Measurements from ENCODE around the gene ORAI1.

DNA sequence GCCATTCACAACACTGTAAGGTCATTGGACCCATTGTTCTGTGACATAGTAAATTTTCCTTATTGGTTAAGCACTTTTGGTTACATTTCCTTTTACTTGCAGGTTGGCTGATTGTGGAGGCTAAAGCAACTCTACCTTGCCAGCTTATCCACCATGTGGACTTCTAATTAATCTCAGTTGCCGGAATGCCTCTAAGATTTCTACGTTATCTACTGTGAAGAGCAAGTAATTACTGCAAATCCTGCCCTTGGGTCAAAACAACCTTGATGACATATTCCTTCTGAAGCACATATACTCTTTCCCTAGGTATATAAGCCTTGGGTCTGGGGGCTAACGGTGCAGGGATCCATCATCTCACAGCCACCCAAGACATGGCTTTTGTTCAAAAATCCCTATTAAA, 62.6 kb downstream of the ORAI1 start:
- TF ChIP-seq POLR2AphosphoS5 (IDR thresholded peaks at IDR 0.05; ENCODE audit: low read depth, low read length) (no peak), CTCF (IDR thresholded peaks at IDR 0.05) (no peak), SIN3A (IDR thresholded peaks at IDR 0.05; ENCODE audit: borderline replicate concordance, low read depth, low read length) (no peak), FOSL2 (IDR thresholded peaks at IDR 0.05; ENCODE audit: borderline replicate concordance, low read depth) (no peak), NRF1 (IDR thresholded peaks at IDR 0.05; ENCODE audit: low read depth, low read length) (no peak)
